GM12873 (cell line): ENCODE results near the gene BATF2.

Source experiments
- CTCF ChIP-seq: IDR thresholded peaks from 2 replicates; pipeline ENCODE4 v1.5.1; 2012; ENCODE audit warnings: low read depth, mild to moderate bottlenecking, moderate library complexity, low read length, control low read depth; ENCODE audit not compliant: insufficient read depth; ENCODE audit errors: missing control alignments

The BATF2 gene

GRCh38 chr11:65036931-65037330, 40.2 kb upstream of the BATF2 start:
- TF ChIP-seq CTCF, result no peak

- TF ChIP-seq CTCF, result no peak
Measured at GRCh38 chr11:65035579-65035978, 38.8 kb upstream of the BATF2 start.

GRCh38 chr11:65034423-65034822, 37.7 kb upstream of the BATF2 start:
- no peak for TF ChIP-seq CTCF

- TF ChIP-seq CTCF, result no peak
Measured at GRCh38 chr11:65032216-65032615, 35.4 kb upstream of the BATF2 start.

- TF ChIP-seq CTCF, result peak; percentile 41
Measured at GRCh38 chr11:65027213-65028067, 30.7 kb upstream of the BATF2 start, which contains the start of gene SNX15. Gene SNX15 (plus strand): TSS chr11:65027439. CDS start chr11:65027538, 99 bp downstream.

- TF ChIP-seq CTCF, result no peak
Measured at GRCh38 chr11:65026810-65027209, 30.0 kb upstream of the BATF2 start.

- no peak for TF ChIP-seq CTCF
Measured at GRCh38 chr11:65021509-65021908, 24.7 kb upstream of the BATF2 start.
